SK-N-SH (cell line): ENCODE results near the gene LYPD4. TPM values are rescaled to one million over a fixed set of nuclear protein-coding genes. Genes with fewer than 3 reads are reported as not detected.

Experiments used
- CTCF ChIA-PET: fragments of 300-600, 350-600 bp; formaldehyde crosslinking; extraction: SDS; loops from one replicate; lab custom pipeline; 2021; lab: Yijun Ruan, JAX
- POLR2A ChIA-PET: fragments of 350-600 bp; sonication (Branson Sonifier 250); formaldehyde crosslinking; extraction: SDS; loops from one replicate; lab custom pipeline; 2020; ENCODE audit warnings: antibody characterized with exemption, inconsistent platforms; lab: Yijun Ruan, JAX
- DNase-seq: peaks from one replicate; pipeline ENCODE4 v3.0.0; 2012
- H2AFZ ChIP-seq: fragments of 200-600 bp; sonication (generic); 2 replicates; pipeline ENCODE4 v1.8.1; 2016; ENCODE audit warnings: antibody characterized with exemption, mild to moderate bottlenecking, low read depth
- H3F3A ChIP-seq: fragments of 200-600 bp; sonication (generic); replicated peaks from 2 replicates; pipeline ENCODE3; 2016; ENCODE audit warnings: antibody characterized with exemption, mild to moderate bottlenecking; ENCODE audit not compliant: insufficient read depth
- H3K27ac ChIP-seq, 2 experiments: fragments of 200-500 bp in 1 of 2; fragments of 200-600 bp in 1 of 2; sonication (Bioruptor generic) in 1 of 2; sonication (generic), shearing (Covaris generic) in 1 of 2; 2 replicates each; pipeline versions ENCODE4 v1.5.1 to v1.6.1; 2014 to 2016; ENCODE audit warnings: low read depth in 2 of 2, inconsistent platforms in 1 of 2, low read length in 1 of 2, mild to moderate bottlenecking in 1 of 2, mixed read lengths in 1 of 2
- H3K27me3 ChIP-seq: fragments of 200-600 bp; sonication (generic), shearing (Covaris generic); 2 replicates; pipeline ENCODE4 v1.6.1; 2016; ENCODE audit warnings: mixed run types; ENCODE audit not compliant: insufficient read depth
- H3K36me3 ChIP-seq, 2 experiments: fragments of 200-500 bp in 1 of 2; fragments of 200-600 bp in 1 of 2; sonication (Bioruptor generic) in 1 of 2; sonication (generic) in 1 of 2; replicated peaks in 1 of 2; 2 replicates each; pipeline versions ENCODE3 to v1.5.1; 2014 to 2016; ENCODE audit warnings: low read length in 1 of 2, mild to moderate bottlenecking in 1 of 2; ENCODE audit not compliant: insufficient read depth in 2 of 2, control insufficient read depth in 1 of 2
- H3K4me1 ChIP-seq, 2 experiments: fragments of 200-500 bp in 1 of 2; fragments of 200-600 bp in 1 of 2; sonication (Bioruptor generic) in 1 of 2; sonication (generic), shearing (Covaris generic) in 1 of 2; 2 replicates each; pipeline versions ENCODE4 v1.5.1 to v1.6.1; 2014 to 2016; ENCODE audit warnings: low read depth in 1 of 2, low read length in 1 of 2, mixed run types in 1 of 2; ENCODE audit not compliant: insufficient read depth in 2 of 2, control insufficient read depth in 1 of 2
- H3K4me2 ChIP-seq: fragments of 200-600 bp; sonication (generic), shearing (Covaris generic); 2 replicates; pipeline ENCODE4 v1.6.1; 2017; ENCODE audit warnings: mixed run types
- H3K4me3 ChIP-seq, 2 experiments: fragments of 200-500 bp in 1 of 2; fragments of 200-600 bp in 1 of 2; sonication (Bioruptor generic) in 1 of 2; sonication (generic), shearing (Covaris generic) in 1 of 2; 2 replicates each; pipeline versions ENCODE4 v1.5.1 to v1.8.1; 2014 to 2016; ENCODE audit warnings: low read depth in 2 of 2, inconsistent platforms in 1 of 2, low read length in 1 of 2, mild to moderate bottlenecking in 1 of 2, mixed read lengths in 1 of 2, moderate library complexity in 1 of 2
- H3K79me2 ChIP-seq: fragments of 200-600 bp; sonication (generic); 2 replicates; pipeline ENCODE4 v1.8.1; 2017; ENCODE audit warnings: mild to moderate bottlenecking; ENCODE audit not compliant: insufficient read depth
- H3K9ac ChIP-seq: fragments of 200-600 bp; sonication (generic); 2 replicates; pipeline ENCODE4 v1.6.1; 2017; ENCODE audit warnings: mixed run types
- H3K9me2 ChIP-seq: fragments of 200-600 bp; sonication (generic); 2 replicates; pipeline ENCODE4 v1.6.1; 2017; ENCODE audit warnings: mixed run types
- H3K9me3 ChIP-seq: fragments of 200-600 bp; sonication (generic); 2 replicates; pipeline ENCODE4 v1.6.1; 2017; ENCODE audit warnings: mixed run types, mild to moderate bottlenecking, moderate library complexity
- H4K20me1 ChIP-seq: fragments of 200-600 bp; sonication (generic); 2 replicates; pipeline ENCODE4 v1.6.1; 2017; ENCODE audit warnings: mild to moderate bottlenecking, mixed run types; ENCODE audit not compliant: insufficient read depth
- CHD2 ChIP-seq: fragments of 150-350 bp; IDR thresholded peaks from 2 replicates; pipeline ENCODE4 v1.6.1; 2018; ENCODE audit warnings: low read length; ENCODE audit not compliant: partially characterized antibody
- EZH2phosphoT487 ChIP-seq: fragments of 200-600 bp; sonication (generic); IDR thresholded peaks from 2 replicates; pipeline ENCODE4 v1.6.1; 2017; ENCODE audit warnings: low read depth, mixed run types, mild to moderate bottlenecking, antibody characterized with exemption, moderate library complexity, borderline replicate concordance
- FOSL2 ChIP-seq: IDR thresholded peaks from 2 replicates; pipeline ENCODE4 v1.4.0; 2012; ENCODE audit warnings: low read depth, mild to moderate bottlenecking, moderate library complexity, borderline replicate concordance
- FOXM1 ChIP-seq: IDR thresholded peaks from 2 replicates; pipeline ENCODE4 v1.4.0; 2012; ENCODE audit warnings: low read depth, mild to moderate bottlenecking
- IRF3 ChIP-seq: fragments of 150-350 bp; IDR thresholded peaks from 2 replicates; pipeline ENCODE4 v1.6.1; 2016; ENCODE audit warnings: mild to moderate bottlenecking, low read depth, low read length
- MEF2A ChIP-seq: IDR thresholded peaks from 2 replicates; pipeline ENCODE4 v1.4.0; 2012; ENCODE audit warnings: low read depth, borderline replicate concordance
- NFIC ChIP-seq: IDR thresholded peaks from 2 replicates; pipeline ENCODE4 v1.4.0; 2012; ENCODE audit warnings: borderline replicate concordance
- PBX3 ChIP-seq: IDR thresholded peaks from 2 replicates; pipeline ENCODE4; 2012
- POLR2AphosphoS5 ChIP-seq: IDR thresholded peaks from 2 replicates; pipeline ENCODE4 v1.6.1; 2012; ENCODE audit warnings: low read depth, low read length
- RAD21 ChIP-seq: IDR thresholded peaks from 2 replicates; pipeline ENCODE4 v1.6.1; 2012; ENCODE audit warnings: mild to moderate bottlenecking, low read length
- REST ChIP-seq: IDR thresholded peaks from 2 replicates; pipeline ENCODE4 v1.6.1; 2012; ENCODE audit warnings: mild to moderate bottlenecking, low read depth, low read length, moderate library complexity
- SMC3 ChIP-seq: IDR thresholded peaks from 2 replicates; pipeline ENCODE4 v1.6.1; 2012; ENCODE audit warnings: low read depth, low read length, improper control_type of control experiment
- TEAD4 ChIP-seq: IDR thresholded peaks from 2 replicates; pipeline ENCODE4 v1.4.0; 2012; ENCODE audit warnings: mild to moderate bottlenecking, borderline replicate concordance; ENCODE audit not compliant: insufficient read depth
- YY1 ChIP-seq: IDR thresholded peaks from 2 replicates; pipeline ENCODE4 v1.4.0; 2012; ENCODE audit warnings: low read depth, mild to moderate bottlenecking
- ZBTB33 ChIP-seq: IDR thresholded peaks from 2 replicates; pipeline ENCODE4 v1.4.0; 2012; ENCODE audit warnings: low read depth, borderline replicate concordance
- whole genome bisulfite sequencing: methylation state at CpG from one replicate; pipeline ENCODE4 v1.1.6; 2017; ENCODE audit warnings: low lambda C conversion rate; 5-methylcytosine and 5-hydroxymethylcytosine counted together
- polyA plus RNA-seq, 3 experiments: library from polyadenylated mRNA; depleted of rRNA; stranded (reverse); fragments of >200 nt; gene quantifications; 2 replicates each; pipeline ENCODE4 v1.2.3, GENCODE V29; 2012
- TF ChIP-seq, protein P1 (sequence below): fragments of 150-350 bp; IDR thresholded peaks from 2 replicates; pipeline ENCODE4 v1.6.1; 2017; ENCODE audit warnings: antibody characterized with exemption, low read length, low read depth, borderline replicate concordance

LYPD4 gene
- polyA plus RNA-seq, 1 of the 3 experiments (the other 2 are of a cell fraction): not detected

DNA sequence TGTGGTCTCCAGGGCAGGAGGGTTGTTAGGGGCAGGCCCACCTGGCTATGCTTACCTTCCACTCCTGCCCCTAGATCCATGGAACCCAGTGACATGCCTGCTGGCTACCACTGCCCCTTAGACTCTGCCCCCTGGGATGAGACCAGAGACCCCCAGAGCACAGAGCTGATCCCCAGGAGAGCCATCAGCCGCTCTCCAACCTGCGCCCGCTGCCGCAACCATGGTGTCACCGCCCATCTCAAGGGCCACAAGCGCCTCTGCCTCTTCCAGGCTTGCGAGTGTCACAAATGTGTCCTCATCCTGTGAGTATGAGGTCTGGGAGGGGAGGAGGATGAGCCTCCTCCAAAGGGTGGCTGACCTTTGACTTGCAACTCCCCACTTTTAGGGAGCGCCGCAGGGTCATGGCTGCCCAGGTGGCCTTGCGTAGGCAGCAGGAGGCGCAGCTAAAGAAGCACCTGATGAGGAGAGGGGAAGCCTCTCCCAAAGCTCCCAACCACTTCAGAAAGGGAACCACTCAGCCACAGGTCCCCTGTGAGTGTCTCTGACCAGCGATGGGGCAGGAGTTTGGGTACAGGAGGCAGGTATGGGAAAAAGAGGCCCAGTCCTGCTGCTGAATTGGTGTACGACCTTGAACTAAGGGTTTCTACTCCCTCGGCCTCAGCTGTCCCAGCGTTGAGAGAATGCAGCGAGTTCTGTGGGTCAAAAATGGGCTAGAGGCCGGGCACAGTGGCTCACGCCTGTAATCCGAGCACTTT lies 3.0 kb upstream of the LYPD4 start:
- no peak for TF ChIP-seq NFIC
- no peak for TF ChIP-seq EZH2phosphoT487
- TF ChIP-seq, protein P1, sequence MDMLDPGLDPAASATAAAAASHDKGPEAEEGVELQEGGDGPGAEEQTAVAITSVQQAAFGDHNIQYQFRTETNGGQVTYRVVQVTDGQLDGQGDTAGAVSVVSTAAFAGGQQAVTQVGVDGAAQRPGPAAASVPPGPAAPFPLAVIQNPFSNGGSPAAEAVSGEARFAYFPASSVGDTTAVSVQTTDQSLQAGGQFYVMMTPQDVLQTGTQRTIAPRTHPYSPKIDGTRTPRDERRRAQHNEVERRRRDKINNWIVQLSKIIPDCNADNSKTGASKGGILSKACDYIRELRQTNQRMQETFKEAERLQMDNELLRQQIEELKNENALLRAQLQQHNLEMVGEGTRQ: no peak
- TF ChIP-seq CHD2: no peak
- no peak for TF ChIP-seq SMC3
- no peak for TF ChIP-seq FOXM1
- TF ChIP-seq RAD21: no peak
- no peak for TF ChIP-seq FOSL2
- TF ChIP-seq POLR2AphosphoS5: no peak
- no peak for TF ChIP-seq IRF3
- no peak for TF ChIP-seq TEAD4
- no peak for TF ChIP-seq PBX3
- no peak for TF ChIP-seq REST
- TF ChIP-seq ZBTB33: no peak
- no peak for TF ChIP-seq MEF2A
- TF ChIP-seq YY1: no peak
- TF ChIP-seq, all 33 proteins: peak for 0
- Histone ChIP-seq H2AFZ (no peak overlapping the region), H3K27ac (no peak overlapping the region), H3K36me3 (no peaks in the 10 kb centered on the region), H3K9me3 (no peaks in the 10 kb centered on the region), H4K20me1 (no peaks in the 10 kb centered on the region), H3K4me2 (no peak overlapping the region), H3K79me2 (no peaks in the 10 kb centered on the region), H3K4me3 (no peak overlapping the region), H3K27me3 (peaks cover 39% of the 10 kb centered on the region), H3F3A (no peaks in the 10 kb centered on the region), H3K4me1 (no peaks in the 10 kb centered on the region), H3K9me2 (no peaks in the 10 kb centered on the region), H3K9ac (no peak overlapping the region)
- 64% methylated on average over 19 of the region's 19 CpGs for WGBS
- CTCF ChIA-PET: interaction anchor here (0.9 to 1.5 kb wide), 3 partner anchors 12 to 52 kb away, joined by 3 read pairs; no protein-coding TSS in a partner anchor
- no peak for DNase-seq
- POLR2A ChIA-PET: no interaction called here
